HG03469 (cell line): Measurements from ENCODE around the gene TMEM19.

Experiments used
- ATAC-seq: cut with Tn5 transposase; IDR thresholded peaks from one replicate; pipeline ENCODE4 v1.9.1; 2021; ENCODE audit warnings: mild to moderate bottlenecking, moderate library complexity, moderate number of reproducible peaks; ENCODE audit not compliant: unreplicated experiment

TMEM19 gene

GRCh38 chr12:71685914-71686657 is at the start of gene TMEM19:
Gene TMEM19, plus strand, starts transcription at chr12:71686082. Its CDS starts 599 bp downstream, at chr12:71686681.
- ATAC-seq, result peak; percentile 67

GRCh38 chr12:71636704-71637115 is 49.2 kb upstream of the TMEM19 start:
- no peak for ATAC-seq

GRCh38 chr12:71638499-71638898 is 47.4 kb upstream of the TMEM19 start:
- no peak for ATAC-seq

GRCh38 chr12:71639341-71639760 is 46.5 kb upstream of the TMEM19 start:
- no peak for ATAC-seq

GRCh38 chr12:71640316-71640715 is 45.6 kb upstream of the TMEM19 start:
- ATAC-seq, result no peak

- no peak for ATAC-seq
Measured at GRCh38 chr12:71641390-71641789, 44.5 kb upstream of the TMEM19 start.

GRCh38 chr12:71642264-71642663 is 43.6 kb upstream of the TMEM19 start:
- no peak for ATAC-seq

GRCh38 chr12:71645268-71645667 is 40.6 kb upstream of the TMEM19 start:
- no peak for ATAC-seq

- ATAC-seq, result no peak
Measured at GRCh38 chr12:71646512-71646911, 39.4 kb upstream of the TMEM19 start.

- no peak for ATAC-seq
Measured at GRCh38 chr12:71648537-71648936, 37.3 kb upstream of the TMEM19 start.

GRCh38 chr12:71649401-71649800 is 36.5 kb upstream of the TMEM19 start:
- no peak for ATAC-seq

- ATAC-seq, result no peak
Measured at GRCh38 chr12:71652656-71653055, 33.2 kb upstream of the TMEM19 start.

- no peak for ATAC-seq
Measured at GRCh38 chr12:71653137-71653536, 32.7 kb upstream of the TMEM19 start.

- ATAC-seq, result no peak
Measured at GRCh38 chr12:71654200-71654599, 31.7 kb upstream of the TMEM19 start.

- ATAC-seq, result no peak
Measured at GRCh38 chr12:71655495-71655894, 30.4 kb upstream of the TMEM19 start.

GRCh38 chr12:71655907-71656306 is 30.0 kb upstream of the TMEM19 start:
- no peak for ATAC-seq

GRCh38 chr12:71656740-71657139 is 29.1 kb upstream of the TMEM19 start:
- no peak for ATAC-seq

- no peak for ATAC-seq
Measured at GRCh38 chr12:71661977-71662530, 23.8 kb upstream of the TMEM19 start.

GRCh38 chr12:71662849-71663560 is 22.9 kb upstream of the TMEM19 start:
- peak; percentile 16 for ATAC-seq

- peak; percentile 87 for ATAC-seq
Measured at GRCh38 chr12:71663561-71664410, 22.1 kb upstream of the TMEM19 start, which contains the start of the genes THAP2 and ZFC3H1. Gene THAP2, plus strand, starts transcription at chr12:71664301. Its CDS starts 209 bp downstream, at chr12:71664510. Gene ZFC3H1, minus strand, starts transcription at chr12:71663848. Its CDS starts 238 bp downstream, at chr12:71663610.
